ENCODE results near the gene HEPN1.

DNA sequence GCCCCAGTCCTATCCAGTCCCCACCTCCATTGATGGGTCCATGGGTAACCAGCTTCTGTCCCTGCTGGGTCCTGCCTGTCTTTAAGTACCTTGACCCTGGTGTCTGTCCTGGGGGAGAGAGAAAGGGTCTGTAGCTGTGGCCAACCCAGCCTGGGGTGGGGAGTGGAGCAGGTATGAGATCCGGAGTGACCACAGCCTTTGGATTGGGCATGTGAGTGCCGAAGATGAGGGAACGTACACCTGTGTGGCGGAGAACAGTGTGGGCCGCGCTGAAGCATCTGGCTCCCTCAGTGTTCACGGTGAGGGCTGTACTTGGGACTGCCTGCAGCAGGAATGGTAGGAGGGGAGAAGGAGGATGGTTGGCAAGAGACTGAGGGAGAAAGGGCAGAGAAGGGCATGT lies 48.6 kb upstream of the HEPN1 start:
- TF ChIP-seq CTCF (IDR thresholded peaks at IDR 0.05; ENCODE audit: extremely low read depth in 1 of 2, insufficient read depth in 1 of 2, low read depth in 1 of 2, low read length in 2 of 2) (no peak), POLR2A (IDR thresholded peaks at IDR 0.05; ENCODE audit: low read depth, low read length) (no peak), EZH2 (IDR thresholded peaks at IDR 0.05; ENCODE audit: borderline replicate concordance, low read depth, low read length, severe bottlenecking) (no peak), POLR2AphosphoS5 (IDR thresholded peaks at IDR 0.05; ENCODE audit: insufficient read depth, low read depth, low read length) (no peak), MYC (IDR thresholded peaks at IDR 0.05; ENCODE audit: low read depth, low read length) (no peak), FOS (IDR thresholded peaks at IDR 0.05; ENCODE audit: borderline replicate concordance, insufficient read depth, low read length) (no peak), GATA2 (IDR thresholded peaks at IDR 0.05; ENCODE audit: insufficient read depth, insufficient read length, low read depth, low read length) (no peak)
- TF ChIP-seq, protein P1, sequence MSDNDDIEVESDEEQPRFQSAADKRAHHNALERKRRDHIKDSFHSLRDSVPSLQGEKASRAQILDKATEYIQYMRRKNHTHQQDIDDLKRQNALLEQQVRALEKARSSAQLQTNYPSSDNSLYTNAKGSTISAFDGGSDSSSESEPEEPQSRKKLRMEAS (IDR thresholded peaks at IDR 0.05; ENCODE audit: insufficient read depth, insufficient read length) = no peak

Data from endothelial cell of umbilical vein (primary cell).